ENCODE measurements around the gene ZNF32.
"Not testable (repeated sequence)": the region's sequence is repeated elsewhere in the genome, so short reads cannot be mapped to it uniquely, and the experiment has no call there.

Gene ZNF32

DNA sequence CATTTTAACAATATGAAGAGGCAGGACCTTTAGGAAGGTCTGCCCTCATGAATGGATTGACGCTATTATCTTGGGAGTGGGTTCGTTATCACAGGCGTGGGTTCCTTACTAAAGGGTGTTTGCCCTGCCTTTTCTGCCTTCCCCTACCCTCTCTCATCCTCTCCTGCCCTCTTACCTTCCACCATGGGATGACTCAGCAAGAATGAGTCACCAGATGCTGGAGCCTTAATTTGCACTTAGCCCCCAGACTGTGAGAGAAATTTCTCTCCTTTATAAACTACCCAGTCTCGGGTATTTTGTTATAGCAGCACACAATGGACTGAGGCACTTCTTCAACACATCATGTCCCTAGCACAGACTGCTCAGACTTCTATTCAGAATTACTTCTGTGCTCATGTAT lies 31.4 kb upstream of the ZNF32 start:
- DNase-seq (ENCODE audit: low read depth), result no peak

DNA sequence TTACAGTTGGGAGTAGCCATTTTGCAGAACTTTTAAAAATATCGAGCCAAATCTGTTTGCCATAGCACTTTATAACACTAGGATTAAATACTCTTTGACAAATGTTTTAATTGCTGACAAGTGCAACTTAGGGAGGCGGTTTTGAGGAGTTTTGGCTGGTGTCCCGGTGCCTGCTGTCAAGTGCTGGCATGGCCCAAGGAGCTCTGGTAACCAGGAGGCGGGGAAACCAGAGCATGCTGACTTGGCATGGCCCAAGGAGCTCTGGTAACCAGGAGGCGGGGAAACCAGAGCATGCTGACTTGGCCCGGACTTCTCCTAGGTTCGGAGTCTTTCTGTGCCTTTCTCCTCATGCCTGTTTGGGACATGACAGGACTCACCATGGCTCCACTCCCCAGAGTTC lies 30.8 kb upstream of the ZNF32 start:
- DNase-seq (ENCODE audit: low read depth), result no peak

DNA sequence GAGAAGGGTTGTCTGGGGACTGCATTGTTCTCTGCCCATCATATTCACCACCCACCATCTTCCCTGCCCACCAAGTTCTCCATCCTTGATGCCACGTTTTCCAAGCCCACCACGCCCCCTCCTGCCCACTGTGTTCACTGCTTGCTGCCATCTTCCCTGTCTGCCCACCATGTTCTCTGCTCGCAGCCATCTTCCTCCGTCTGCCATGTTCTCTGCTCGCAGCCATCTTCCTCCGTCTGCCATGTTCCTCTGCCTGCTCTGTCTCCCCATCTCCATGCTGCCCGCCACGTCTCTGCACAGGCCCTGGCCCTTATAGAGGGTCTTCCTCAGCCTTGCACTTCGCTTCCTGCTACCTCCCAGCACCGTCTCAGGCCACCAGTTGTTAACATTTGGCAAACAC lies 30.0 kb upstream of the ZNF32 start:
- DNase-seq (ENCODE audit: low read depth), result no peak

DNA sequence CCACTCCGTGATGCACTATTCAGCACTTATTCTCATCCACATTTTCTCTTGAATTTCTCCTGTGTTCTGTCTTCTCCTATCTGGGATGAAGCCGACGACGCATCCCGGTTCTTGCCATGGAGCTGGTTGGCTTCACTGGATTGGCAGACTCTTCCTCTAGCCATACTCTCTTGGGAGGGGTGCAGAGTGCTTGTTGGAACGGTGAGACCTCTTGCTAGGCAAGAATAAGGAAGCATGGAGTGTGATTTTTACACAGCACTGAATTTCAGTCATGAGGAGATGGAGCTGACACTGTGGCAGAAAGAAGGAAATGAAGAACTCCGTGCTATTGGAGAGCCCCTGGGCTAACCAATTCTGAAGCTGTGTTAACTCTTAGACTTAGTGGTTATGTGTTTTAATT lies 28.2 kb upstream of the ZNF32 start:
- DNase-seq (ENCODE audit: low read depth), result no peak

DNA sequence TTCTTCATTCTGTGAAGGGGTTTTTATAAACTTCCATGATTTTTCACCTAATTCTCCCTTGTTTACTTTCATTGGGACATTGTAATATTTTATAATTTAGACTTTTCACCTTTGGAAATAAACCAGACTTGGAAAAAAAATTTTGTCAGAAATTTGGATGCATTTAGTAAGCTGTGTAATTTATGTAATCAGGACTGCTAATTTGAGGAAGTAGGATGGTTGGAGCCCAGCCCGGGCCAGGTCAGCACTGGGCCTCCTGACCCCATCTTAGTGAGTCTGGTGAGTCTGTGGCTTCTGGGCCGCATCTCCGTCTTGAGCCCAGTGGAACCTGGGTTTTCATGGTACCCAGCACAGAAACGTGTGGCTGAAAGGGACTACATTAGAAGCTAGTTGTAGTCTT lies 27.6 kb upstream of the ZNF32 start:
- no peak for DNase-seq (ENCODE audit: low read depth)

DNA sequence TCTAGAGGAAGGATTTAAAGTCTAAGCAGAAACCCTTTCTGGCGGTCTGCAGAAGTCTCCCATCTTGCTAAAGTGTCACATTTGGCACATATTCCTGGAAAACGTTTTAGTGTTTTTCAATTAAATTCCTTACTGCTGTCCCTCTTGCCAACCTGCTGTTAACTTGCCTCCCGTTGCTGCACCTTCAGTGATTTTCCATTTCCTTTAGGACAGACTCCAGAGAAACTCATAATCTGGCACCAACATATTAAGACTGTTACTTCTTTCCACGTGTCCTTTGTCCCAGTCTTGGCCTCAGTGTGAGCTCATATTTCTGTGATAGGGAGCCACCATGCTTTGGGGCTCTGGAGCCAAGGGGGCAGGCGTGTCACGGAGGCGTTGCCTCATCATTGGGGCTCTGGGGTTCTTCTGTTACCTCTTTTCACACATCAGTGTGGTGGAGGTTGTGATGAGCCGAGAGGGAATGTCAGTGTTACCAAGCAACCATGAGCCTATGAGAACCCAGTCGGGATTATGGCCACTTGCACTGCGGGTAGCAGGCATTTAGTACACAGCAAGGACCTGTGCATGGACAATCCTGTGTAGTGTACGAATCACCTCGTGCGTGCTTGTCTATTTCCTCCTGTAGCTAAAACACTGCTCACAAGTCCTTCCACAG lies 26.0 kb upstream of the ZNF32 start:
- DNase-seq (ENCODE audit: low read depth), result no peak

DNA sequence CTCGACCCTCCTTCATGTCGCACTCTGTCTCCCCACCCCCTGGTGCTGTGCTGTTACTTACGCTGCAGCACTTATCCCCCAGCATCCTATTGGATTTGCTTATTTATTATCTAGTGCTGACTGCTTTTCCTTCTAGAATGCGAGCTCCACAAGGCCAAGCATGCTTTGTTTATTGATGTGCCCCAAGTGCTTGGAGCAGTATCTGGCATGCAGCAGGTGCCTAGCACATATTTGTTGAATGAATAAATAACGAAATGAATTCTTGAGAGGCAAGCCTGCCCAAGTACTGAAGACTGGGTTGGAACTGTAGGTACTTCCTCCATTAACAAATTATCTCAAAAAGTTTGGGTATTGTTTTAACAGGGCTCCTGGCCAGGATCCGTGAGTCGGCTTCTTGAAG lies 24.8 kb upstream of the ZNF32 start:
- DNase-seq (ENCODE audit: low read depth), result no peak

DNA sequence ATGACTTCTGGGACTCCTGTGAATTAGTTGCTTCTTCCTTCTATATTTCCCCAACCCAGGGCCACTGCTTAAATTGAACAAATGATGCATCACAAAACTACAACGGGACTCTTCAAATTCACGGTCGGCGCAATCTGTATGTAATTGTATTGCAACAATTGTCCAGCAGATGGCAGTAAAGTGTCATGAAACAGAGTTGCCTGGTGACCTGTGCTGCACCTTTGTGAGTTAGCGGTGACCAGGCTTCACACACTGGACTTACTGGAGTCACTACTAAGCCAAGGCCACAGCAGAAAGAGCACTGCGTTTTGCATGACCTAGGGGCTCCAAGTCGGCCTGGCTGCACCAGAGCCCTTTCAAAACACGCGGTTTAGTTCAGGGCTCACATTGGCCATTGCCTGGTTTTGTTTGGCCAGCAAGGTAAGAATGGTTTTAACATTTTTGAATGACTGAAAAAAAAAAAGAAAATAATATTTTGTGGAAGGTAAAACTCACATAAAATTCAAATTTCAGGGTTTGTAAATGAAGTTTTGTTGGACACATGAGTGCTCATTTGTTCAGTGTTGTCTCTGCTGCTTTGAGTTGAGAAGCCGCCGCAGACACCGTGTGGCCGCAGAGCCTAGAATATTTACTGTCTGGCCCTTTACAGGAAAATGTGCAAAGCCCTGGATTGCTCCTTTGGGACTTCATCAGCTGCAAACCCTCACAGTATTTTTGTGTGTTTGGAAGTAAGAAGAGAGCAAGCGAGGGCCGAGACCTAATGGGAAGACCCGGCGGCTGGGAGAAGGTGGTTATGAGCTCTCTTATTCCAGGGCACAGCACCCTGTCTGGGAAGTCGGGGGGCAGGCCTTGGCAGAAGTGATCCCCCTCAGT lies 23.2 kb upstream of the ZNF32 start:
- DNase-seq (ENCODE audit: low read depth), result peak; percentile 37

DNA sequence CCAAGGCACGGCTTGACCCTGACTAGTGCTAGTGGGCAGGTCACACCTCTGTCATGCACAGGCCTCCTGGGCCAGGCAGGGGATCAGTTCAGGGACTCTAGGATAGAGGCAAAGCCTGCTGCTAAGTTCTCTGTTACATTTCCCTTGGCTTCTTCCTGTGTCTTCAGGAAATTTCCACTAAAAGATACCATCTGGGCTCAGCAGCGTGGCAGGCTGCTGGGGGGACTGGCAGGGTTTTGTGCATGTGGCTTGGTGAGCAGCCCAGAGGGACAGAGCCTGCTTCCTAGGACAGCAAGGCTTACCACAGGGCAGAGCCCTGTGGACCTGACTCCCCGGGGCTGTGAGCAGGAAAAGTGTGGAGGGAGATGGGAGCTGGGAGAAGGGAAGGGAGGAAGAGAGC lies 20.7 kb upstream of the ZNF32 start:
- DNase-seq (ENCODE audit: low read depth), result no peak

DNA sequence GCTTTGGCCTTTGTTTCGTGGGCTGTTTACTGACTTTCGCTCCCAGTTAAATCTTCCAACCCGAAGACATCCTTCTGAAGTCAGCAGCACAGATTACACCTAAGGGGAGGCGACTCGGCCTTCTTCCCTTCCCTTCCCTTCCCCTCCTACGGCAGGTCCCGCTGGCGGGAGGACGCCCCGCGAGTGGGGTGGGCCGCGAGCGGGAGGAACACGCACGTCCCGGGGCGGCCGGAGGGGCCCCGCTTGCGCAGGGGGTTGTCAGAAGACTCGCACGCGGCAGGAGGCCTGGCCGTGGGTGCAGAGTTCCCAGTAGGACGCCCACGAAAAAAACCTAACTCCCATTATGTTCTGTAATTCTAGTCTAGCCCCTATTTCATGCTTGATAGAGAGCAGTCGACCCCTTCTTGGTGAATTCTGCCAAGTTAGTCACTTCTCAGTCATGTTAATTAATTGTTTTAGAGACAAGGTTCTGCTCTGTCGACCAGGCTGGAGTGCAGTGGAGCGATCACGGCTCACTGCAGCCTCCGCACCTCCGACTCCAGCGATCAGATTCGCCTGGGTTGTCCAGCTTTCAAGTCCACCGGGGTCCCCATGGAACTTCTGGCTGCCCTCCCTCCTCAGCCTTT lies 19.2 kb upstream of the ZNF32 start:
- DNase-seq (ENCODE audit: low read depth), result no peak

DNA sequence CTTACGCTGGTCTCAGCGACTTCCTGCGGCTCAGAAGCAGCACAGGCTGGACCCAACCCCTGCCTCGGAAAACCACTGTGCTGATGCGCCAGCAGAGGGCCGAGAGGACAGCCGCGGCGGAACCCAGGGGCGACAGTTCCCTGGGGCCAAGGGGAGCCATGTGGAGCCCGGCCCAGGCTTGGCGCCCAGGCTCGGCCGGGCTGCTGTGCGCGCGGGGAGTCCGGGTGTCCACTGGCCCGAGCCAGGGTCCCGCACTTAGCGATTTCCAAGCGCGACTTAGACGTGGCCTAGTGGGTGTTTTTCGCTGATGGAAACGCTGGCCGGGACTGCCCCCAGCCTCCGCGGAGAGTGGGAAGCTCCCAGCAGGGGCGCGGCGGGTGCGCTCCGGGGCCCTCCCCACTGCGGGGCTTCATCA lies 18.6 kb upstream of the ZNF32 start:
- DNase-seq (ENCODE audit: low read depth), result no peak

DNA sequence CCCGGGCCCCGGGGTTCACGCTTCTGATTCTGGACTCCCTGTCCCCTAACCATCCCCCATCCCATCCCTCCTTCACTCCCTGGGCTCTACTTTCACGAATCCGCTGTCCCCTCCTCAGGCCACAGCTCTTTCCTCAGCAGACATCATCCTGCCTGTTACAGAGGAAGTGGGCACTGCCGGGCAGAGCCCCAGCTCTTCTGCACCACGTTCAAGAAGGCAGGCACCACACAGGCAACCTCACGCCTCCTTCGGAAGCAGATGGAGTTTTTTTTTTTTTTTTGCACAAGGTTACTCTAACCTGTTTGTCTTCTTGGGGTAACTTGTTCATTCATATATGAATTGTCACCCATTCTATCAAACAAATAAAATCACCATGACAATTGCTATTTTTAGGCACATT lies 17.9 kb upstream of the ZNF32 start:
- no peak for DNase-seq (ENCODE audit: low read depth)

DNA sequence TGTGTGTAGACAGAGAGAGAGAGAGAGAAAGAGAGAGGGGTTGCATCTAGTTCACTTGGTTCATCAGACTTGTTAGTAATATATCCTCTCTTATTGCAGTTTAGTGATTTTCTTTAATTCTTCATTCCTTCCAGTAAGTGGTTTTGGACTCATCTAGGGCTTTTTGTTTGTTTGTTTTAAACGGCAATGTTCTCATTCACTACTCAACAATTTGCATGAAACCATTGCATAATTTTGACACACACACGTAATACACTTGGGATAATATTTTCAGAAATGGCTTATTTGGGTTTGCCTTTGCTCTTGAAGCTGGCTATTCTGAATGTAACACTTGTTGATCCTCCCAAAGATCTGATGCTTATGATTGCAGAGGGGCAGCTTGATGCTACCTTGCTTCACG lies 16.4 kb upstream of the ZNF32 start:
- no peak for DNase-seq (ENCODE audit: low read depth)

DNA sequence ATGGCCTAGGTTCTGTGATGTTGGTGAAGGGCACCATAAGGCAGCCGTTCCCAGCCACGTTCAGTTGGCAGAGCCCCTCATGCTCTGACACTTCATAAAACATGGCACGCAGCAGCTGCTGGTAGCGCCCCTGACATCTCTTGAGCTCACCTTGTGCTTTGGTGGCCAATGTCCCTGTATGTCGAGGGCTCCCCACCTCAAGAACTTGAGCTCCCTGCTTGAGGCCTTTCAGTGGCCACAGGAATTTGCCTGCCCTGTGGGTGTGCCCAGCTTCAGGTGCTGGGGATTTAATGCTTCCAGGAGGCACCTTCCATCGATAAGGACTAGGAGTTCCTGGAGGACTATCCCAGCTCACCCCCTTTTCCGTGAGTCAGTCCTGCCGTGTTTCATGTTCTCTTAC lies 9.5 kb upstream of the ZNF32 start:
- DNase-seq (ENCODE audit: low read depth), result no peak

DNA sequence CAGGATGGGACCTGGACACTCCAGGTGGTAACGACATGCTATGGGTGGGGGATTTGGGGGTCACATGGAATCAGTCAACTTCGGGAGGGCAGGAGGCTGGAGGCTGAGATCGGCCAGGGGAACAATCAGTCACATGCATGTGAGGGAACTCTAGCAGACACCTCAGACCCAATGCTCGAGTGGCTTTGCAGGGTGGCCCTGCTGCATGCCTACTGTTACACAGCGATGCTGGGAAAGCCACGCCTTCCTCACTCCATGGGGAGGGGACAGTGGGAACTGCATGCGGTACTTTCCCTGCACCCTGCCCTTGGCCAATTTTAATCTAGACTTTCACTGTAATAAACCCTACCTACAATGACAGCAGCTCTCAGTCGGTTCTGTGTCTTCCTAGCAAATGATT lies 6.6 kb upstream of the ZNF32 start:
- DNase-seq (ENCODE audit: low read depth), result no peak

DNA sequence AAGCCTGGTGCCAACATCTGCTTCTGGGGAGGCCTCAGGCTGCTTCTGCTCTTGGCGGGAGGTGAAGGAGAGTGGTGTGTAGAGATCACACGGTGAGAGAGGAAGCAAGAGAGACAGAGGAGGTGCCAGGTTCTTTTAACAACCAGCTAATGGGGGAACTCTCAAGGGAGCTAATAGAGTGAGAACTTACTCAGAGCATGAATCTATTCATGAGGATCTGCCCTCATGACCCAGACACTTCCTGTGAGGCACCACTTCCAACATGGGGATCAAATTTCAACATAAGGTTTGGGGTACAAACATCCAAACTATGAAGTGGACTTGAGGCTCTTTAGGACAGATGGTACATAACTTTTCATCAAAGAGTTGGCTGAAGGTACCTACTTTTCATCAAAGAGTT lies 5.1 kb upstream of the ZNF32 start:
- no peak for DNase-seq (ENCODE audit: low read depth)

DNA sequence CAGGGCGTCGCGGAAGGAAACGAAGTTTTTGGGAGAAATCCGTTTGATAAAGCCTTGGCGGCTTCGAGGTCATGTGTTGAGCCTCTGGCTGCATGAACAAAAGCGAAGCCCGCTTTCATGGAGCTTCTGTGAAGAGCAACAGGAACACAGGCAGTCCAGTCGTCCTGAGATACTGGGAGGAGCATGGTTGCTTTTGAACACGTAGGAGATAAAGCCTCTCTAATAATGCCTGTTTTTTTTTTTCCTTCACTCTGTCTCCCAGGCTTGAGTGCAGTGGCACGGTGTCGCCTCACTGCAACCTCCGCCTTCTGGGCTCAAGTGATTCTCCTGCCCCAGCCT lies 473 bp upstream of the ZNF32 start:
- no peak for DNase-seq (ENCODE audit: low read depth)

DNA sequence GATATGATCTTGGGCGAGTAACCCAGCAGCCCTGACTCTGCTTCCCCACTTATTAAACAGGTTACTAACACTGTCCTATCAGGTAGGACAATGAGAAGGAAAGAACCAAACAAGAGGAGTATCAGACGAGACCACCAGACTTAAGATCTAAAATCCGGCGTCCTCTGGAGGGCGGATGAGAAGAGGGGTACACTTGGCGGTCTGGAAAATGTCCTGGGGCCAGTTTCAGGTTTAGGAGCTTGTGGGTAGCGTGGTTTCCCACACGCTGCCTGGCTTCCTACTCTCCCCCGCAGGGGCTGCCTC lies 635 bp downstream of the ZNF32 start:
- no peak for DNase-seq (ENCODE audit: low read depth)

DNA sequence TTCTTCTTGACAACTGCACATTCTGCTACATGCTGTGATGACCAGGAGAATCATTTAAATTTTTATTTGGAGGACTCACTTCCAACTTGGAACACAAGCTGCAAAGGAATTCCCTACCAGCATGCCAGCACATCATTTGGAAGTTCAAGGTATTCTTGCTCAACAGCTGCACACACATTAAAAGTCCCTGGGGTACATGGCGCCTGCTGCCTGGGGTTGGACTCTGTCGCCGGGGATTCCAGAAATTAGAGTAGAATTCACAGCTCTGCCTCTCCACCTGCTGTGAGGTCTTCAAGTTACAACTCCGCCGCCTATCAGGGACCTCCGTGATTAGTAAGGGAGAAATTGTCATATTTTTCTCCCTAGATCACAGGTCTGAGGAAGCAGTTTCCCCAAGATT lies 1.1 kb downstream of the ZNF32 start:
- DNase-seq (ENCODE audit: low read depth), result no peak

DNA sequence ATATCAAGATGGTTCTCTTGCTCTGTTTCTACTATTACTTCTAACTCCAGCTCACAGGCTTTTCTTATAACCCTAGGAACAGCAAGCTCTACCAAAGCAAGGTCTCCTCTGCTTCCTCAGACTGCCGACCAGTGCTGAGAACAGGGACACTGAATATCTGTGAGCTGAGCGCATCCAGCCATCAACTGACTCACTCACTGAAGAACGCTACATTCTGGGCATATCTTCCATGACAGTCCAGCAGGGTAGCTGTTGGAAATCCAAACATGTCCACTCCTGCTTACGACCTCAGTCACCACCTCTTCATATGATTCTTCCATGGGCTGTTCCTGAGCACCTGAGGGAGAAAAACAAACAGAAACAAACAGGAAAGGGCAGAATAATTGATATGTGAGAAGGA lies 2.8 kb downstream of the ZNF32 start:
- DNase-seq (ENCODE audit: low read depth), result no peak

DNA sequence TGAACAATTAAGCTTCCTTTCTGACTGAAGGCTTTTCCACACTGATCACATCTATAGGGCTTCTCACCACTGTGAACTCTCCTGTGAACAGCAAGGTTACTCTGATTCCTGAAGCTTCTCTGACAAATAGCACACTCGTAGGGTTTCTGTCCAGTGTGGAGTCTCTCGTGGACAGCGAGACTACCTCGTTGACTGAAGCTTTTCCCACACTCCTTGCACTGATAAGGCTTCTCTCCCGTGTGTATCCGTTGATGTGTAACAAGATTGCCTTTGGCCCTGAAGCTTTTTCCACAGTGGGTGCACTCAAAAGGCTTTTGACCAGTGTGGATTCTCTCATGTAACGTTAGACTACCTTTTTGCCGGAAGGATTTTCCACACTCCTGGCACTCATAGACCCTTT lies 4.4 kb downstream of the ZNF32 start:
- no peak for DNase-seq (ENCODE audit: low read depth)

DNA sequence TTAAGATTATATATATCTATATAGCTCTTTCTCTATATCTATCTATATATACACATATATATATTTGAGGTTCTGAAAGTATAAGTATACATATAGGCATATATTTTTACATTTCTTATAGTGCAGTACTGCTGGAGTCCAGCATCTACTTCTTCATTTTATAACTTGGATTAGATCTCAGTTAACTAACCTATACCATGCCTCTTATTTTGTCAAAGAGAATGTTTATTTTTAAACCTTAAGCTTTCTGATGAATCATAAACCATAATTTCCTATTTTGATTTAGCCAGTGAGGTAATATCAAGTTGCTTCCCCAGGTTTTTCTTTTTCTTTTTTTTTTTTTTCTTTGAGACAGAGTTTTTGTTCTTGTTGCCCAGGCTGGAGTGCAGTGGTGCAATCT lies 8.1 kb downstream of the ZNF32 start:
- no peak for DNase-seq (ENCODE audit: low read depth)

DNA sequence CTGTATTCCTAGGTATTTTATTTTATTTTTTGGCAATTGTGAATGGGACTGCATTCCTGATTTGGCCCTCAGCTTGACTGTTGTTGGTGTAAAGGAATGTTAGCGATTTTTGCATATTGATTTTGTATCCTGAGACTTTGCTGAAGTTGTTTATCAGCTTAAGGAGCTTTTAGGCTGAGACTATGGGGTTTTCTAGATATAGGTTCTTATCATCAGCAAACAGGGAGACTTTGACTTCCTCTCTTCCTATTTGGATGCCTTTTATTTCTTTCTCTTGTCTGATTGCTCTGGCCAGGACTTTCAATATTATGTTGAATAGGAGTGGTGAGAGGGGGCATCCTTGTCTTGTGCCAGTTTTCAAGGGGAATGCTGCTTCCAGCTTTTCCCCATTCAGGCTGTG lies 12.9 kb downstream of the ZNF32 start:
- not testable (repeated sequence) for DNase-seq (ENCODE audit: low read depth)

DNA sequence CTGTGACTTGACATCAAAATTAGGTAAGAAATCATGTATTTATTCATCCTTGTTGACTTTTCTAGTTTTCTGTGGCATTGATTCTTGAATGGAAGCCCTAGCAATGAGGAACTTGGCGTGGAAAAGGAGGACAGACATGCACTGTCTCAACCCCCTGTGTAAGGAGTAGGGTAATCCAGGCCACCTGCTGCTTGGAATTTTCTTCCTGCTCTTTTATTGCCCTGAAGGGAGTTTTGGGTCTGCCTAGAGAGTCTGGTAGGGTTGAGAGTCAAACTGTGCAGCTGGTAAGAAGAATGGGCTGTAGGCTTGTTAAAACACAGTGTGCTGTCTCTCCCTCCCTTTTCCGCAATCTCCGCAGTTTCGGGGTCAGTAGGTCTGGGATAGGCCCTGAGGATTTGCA lies 19.7 kb downstream of the ZNF32 start:
- no peak for DNase-seq (ENCODE audit: low read depth)
